Cortex of kidney (tissue), 1 donor: ENCODE data around the gene ERAL1.
"Not testable (repeated sequence)": the region's sequence is repeated elsewhere in the genome, so short reads cannot be mapped to it uniquely, and the experiment has no call there.

Experiments used
- DNase-seq: peaks from one replicate; lab custom pipeline; 2025; lab: John Stamatoyannopoulos, UW

Gene ERAL1

DNA sequence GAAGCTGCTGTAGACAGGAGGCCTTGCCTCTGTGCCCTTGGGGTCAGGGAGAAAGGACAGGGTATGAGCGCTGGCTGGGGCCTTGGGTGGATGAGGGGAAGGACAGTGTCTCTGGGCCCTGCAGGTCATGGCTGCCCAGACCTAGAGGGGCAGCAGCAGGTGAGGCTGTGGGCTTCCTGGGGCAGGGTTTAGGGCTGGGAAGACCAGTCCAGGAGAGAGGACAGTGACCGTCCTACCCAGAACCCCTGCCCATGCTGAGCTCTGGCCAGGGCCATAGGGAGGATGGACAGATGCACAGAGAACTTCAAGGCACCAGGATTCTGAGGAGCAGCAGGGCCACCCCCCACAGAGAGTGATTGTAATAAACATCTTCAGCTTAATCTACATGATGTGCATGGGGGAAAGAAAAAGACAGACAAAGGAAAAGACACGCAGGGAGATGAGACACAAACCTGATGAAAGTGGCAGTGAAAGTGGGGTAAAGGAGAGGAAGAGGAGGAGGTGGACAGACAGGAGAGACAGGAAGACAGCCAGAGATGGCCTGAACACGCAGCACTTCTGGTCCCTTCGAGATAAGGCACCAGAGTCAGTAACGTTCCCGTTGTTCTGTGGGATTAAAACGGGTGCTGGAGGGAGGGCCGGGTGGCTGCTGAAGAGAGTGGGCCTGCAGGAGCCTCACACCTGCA lies 25.2 kb downstream of the ERAL1 start:
- no peak for DNase-seq

DNA sequence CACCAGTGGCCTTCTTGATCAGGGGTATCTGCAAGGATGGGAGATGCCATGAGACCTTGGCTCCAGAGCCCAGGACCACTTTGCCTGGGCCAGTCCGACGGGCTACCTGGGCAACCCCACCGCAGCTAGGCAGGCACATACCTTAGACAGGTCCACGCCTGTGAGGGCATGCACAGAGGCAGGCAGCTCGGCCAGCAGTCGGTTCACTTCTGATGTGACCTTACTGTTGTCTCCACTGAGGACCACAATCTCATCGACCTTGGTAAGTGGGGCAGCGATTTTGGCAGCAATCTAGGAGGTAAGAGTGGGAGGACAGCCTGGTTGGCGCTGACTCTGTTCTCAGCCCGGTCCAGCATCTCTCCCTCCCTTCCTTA lies 25.7 kb downstream of the ERAL1 start:
- no peak for DNase-seq

DNA sequence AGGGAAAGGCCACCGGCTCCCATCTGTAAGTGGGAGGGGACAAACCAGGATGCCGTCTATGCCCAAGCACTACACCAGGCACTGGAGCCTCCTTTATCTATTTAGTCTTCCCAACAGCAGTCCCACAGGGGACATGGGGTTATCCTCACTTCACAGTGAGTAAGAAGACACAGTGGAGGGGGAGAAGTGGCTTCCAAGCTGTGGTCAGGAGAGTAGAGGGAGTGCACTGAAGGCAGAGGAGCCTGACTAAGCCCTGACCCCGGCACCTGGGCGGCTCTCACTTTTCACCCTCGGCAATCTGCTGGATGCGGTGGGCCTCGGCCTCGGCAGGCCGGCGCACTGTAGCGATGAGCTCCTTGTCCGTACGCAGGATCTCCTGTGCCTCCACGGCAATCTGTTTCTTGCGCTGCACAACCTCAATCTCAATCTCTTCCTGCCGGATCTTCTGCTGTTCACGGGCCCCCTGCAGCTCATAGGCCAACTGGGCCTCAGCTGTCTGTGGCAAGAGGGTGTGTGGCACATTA lies 26.8 kb downstream of the ERAL1 start:
- no peak for DNase-seq

DNA sequence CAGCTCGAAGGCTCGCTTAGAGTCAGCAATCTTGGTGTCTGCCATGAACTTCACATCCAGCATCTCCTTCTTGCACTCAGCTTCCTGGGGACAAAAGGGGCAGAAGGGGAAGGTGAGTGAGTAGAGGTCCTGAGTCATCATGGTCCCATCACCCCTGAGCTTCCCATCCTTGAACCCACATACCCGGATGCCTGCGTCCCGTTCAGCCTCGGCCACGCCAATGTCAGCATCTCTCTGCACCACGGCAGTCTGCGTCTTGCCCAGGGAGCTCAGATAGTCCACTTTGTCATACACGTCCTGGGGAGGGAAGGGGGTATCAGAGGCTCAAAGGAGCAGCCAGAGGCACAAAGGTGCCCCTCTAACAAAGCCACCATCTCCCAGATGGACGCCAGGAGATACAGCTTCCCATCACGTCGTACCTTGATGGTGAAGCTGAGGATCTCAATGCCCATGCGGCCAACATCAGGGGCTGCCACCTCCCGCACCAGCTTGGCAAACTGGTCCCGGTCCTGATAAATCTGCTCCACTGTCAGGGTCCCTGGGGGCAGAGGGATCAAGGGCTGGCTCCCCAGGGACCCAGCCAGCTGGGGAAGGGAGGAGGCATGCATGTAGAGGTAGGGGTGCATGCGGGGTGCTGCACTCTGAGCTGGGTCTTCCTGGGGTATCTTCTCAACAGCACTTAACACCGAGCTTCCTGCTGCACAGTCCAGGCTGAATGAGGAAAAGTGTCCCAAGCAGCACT lies 27.5 kb downstream of the ERAL1 start:
- DNase-seq, result no peak

DNA sequence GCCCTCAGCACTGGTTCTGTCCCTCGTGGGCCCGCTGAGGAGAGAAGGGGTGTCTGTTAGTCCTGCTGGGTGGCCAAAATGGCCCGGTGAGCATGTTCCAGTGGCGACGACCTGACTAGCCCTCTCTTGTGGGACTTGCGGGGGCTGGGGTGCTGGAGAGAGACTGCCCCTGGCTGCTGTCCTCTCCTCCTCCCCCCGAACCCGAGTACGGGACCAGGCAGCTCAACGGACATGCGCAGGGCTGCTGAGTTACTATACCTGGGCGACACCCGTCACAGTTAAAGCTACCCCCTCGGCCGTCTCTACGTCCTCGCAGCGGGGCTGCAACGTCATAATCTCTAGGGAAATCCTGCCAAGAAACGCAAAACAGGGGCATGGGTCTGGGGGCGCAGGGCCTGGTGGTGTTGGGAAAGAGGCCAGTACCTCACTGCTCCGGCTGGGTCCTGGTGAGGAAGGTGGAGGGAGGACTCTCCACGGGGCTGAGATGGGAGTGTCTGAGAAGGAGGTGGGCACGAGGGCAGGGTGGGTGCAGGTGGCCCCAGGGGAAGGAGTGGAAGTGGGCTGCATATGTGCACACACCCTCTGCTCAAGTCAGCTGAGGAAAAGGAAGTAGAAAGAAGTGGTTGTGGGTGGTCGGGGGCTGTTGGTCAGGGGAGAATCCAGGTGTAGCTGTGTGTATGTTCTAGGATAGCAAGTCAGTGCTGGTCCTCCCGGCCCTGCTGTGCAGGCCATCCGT lies 29.3 kb downstream of the ERAL1 start:
- no peak for DNase-seq

DNA sequence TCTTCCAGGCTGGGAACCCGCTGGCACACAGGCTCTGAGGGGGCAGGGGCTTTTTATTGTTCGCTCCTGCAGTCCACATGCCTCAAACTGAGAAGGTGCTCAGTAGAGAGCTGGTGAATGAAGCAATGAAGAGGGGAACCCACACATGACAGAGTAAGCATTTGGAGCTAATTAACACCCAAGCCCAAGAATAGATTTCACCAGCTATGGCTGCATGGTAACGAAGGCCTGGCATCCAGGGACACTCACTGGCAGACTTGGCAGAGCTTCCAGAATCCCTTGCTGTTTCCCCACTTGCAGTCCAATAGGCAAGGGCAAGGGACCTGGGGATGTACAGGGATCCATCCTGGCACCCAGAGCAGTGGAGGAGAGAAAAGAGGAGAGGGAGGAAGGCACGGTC lies 30.5 kb downstream of the ERAL1 start:
- no peak for DNase-seq

DNA sequence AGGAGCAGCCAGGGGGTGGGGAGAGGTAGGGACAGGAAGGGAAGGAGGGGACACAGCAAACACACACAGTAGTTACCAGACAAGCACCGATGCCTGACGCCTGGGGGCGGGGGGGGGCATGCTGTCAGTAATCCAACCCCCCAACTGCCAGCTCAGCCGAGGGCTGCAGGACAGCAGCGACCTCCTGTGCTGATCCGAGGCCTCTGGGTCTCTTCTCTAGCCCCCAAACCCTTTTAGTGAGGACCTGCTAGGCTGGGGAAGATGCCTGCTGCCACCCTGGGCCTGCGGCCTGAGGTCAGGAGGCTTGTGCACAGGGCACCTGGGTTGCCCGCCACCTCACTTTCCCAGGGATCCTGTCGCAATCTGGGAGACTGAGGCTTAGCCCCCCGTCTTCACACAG lies 31.1 kb downstream of the ERAL1 start:
- no peak for DNase-seq

DNA sequence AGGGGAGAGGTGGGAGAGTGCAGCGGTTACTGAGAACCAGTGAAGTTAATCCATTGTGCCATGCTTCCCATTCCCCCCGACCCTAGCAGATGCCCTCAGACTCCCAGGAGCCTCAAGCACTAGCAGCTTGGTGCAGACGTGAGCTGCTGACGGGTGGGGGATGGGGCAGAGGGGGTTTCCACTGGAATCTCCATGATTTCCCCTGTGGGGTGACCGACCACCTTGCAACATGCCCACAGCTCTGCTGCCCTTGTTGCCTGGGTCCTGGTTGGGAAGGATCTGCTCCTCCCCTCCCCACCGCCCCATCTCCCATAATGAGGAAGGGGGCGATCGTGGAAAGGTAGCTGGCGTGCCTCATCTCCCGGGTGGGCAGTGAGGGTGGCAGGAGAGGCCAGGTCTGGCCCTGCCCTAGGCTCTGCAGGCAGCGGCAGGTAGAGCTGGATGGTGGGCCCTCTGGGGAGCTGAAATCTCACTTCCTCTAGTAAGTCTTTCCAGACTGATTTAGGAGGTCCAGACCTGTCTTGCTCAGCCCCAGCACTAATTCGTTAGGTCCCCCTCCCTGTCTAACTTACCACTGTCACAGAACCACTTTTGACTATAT lies 33.2 kb downstream of the ERAL1 start:
- no peak for DNase-seq

DNA sequence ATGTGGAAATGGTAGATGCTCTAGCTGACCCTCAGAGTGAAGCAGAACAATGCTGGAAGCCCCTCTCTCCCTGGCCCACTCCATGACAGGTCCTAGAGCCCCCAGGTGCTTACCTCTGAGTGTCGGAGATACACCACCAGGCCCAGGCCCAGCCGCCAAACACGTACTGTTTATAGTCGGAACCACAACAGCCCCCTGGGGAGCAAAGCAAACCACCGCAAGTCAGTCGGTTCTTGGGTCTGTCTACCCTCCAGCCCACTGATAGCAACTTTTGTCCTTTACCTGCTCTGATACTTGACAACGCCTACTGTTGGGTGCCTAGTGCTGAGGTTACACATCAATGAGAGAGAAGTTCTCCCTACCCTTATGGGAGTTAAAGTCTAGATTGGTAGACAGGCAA lies 34.0 kb downstream of the ERAL1 start:
- DNase-seq, result no peak

DNA sequence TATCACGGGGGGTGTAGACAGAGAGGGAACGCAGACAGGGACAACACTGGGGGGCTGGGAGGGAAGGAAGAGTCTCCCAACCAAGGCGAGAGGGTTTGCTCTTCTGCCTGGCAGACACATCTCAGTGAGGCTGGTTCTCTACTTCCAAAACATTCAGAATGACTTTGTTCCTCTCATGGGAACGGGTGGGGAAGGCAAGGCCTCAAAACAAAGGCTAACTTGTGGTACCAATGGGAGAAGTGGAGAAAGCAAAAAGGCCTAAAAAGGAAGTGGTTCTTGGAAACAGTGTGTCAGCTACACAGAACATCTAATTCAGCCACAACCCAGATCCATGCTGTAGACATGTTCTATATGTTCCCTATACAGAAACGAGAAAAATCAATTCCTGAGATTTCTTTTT lies 35.2 kb downstream of the ERAL1 start:
- no peak for DNase-seq

DNA sequence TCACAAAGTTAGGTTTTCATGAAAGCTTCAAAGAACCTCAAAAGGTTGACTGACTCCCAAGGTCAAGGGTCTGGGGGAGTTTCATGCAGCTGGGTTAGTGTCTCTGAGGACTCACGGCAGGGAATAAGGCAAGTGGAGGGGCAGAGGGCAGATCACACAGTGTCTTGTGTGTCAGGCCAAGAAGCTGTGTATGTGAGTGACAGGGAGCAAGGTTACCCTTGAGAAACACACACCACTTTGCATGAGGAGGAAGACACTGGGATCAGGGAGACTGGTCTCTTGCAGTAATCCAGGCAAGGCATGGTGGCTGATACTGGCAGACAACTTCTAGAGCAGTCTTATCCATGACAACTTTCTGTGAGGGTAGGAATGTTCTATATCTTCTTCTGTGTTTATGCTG lies 36.4 kb downstream of the ERAL1 start:
- no peak for DNase-seq

DNA sequence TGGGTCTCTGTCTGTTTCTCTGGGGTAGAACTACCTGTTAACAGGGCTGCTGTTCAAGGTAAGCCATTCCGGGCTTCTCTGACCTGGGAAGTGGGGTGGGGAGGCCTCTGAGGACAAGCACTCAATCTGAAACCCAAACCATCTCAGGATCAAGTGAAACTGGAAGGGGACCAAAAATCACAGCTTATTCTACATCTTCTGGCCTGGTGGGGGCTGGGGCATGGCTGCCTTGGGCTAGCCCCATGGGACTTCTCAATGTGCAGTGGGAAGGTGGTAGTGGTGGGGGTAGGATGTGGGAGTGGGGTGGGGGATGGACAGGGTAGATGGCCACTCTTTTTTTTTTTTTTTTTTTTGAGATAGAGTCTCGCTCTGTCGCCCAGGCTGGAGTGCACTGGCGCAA lies 37.2 kb downstream of the ERAL1 start:
- no peak for DNase-seq

DNA sequence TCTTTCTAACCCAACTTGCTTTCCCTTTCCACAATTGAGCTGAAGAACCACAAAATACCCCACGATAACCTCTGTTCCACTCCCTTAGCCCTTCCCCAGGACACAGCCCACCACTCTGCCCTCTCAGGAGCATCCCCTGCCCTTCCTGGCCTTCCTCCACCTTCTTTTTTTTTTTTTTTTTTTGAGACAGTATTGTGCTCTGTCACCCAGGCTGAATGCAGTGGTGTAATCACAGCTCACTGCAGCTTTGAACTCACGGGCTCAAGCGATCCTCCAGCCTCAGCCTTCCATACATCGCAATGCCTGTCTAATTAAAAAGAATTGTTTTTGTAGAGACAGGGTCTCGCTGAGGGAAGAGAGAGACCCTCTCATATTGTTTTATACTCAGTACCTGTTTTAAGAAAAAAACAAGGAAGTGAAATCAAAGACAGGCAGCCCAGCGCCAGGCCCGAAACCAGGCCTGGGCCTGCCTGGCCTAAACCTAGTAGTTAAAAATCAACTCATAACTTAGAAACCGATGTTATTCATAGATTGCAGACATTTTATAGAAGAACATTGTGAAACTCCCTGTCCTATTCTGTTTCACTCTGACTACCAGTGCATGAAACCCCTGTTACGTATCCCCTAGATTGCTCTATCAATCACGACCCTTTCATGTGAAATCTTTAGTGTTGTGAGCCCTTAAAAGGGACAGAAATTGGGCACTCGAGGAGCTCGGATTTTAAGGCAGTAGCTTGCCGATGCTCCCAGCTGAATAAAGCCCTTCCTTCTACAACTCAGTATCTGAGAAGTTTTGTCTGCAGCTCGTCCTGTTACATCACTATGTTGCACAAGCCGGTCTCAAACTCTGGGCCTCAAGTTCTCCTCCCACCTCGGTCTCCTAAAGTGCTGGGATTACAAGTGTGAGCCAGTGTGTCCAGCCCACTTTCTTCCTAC lies 38.7 kb downstream of the ERAL1 start:
- DNase-seq, result not testable (repeated sequence)

DNA sequence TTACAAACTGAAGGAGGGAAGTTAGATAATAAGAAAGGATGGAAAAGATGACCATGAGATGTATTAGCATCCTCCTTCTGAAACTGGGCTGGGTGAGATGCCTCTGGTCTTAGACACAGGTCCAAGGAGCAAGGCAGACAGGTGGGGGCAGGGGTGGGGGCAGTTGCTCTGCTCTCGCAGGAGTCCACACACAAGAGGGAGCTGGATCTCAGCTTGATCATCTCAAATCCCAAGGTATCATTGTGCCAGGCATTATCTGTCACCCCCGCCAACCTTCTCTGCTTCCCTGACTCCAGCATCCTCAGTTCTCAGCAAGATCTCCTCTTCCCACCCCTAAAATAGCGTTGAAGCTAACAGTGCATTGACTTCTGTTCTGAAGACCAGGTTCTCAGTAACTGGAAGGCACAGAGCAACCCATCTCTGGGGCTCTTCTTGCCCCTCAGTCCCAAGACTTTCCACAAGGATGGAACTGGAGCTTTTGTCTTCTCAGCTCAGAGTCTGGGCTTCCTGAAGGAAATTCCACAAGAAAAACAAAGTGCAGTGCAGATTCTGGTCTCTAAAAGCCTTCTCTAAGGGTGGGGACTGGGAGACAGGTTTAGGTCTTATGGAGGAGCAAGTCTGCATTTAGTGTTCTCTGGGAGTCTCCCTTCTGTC lies 41.1 kb downstream of the ERAL1 start:
- no peak for DNase-seq

DNA sequence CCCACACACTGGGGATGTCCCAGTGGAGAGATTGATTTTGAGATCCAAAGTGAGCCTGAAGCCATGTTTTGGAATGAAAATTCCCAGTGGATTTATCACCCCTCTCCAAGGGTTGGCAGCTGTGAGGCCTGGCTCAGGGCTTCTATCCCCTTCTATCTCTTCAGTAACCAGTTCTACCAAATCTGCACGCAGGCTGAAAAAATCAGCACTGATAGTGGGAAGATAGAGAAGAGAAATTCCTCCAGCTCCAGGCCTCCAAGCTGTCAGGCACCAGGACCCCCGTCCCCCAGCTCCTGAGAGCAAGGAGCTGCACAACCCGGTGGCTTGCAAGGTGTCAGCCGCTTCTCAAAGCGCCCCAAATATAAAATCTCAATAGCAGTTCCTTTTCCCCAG lies 41.7 kb downstream of the ERAL1 start:
- DNase-seq, result no peak

DNA sequence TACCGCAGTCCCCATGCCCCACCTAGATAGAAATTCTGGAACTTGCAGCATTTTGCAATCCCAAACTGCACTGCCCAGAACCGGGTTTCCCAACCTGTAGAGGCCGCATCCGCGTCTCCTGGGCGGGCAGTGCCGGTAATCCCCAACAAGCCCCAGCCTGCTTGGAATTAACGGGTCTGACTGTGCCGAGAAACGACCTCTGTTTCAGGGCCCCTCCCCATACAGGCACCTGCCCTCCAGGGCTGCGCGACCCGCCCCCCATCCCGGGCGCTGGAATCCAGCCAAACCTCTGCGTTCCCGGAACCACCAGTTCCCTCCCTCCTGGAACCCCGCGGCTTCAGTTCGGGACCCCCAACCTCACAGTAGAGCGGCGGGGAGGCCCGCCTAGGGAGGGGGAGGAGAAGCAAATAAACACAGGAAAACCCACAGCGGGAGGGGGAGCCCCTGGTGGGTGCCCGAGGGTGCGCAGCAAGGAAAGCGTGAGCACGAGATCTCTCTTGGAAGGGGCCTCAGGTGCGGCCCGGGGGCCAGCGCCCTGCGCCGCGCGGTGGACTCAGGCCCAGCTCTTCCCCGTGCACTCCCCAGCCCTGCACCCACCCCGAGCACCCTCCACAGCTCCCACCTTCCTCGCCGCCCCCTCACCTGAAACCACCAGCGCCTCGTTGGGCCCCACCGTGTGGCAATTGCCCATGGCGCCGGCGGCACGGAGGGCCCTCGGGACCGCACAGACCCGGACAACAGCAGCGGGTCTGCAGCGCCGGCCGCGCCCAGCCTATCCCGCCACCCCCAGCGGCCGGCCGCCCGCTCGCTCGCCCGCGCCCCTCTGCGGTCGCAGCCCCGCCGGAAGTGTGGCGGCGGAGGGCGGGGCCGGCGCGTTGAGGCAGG lies 42.3 kb downstream of the ERAL1 start, which contains the start of gene FLOT2:
FLOT2 (minus strand) TSS at position 850 of the 885 bp plus-strand sequence; CDS start at position 691, 159 bp downstream.
- DNase-seq, result no peak

DNA sequence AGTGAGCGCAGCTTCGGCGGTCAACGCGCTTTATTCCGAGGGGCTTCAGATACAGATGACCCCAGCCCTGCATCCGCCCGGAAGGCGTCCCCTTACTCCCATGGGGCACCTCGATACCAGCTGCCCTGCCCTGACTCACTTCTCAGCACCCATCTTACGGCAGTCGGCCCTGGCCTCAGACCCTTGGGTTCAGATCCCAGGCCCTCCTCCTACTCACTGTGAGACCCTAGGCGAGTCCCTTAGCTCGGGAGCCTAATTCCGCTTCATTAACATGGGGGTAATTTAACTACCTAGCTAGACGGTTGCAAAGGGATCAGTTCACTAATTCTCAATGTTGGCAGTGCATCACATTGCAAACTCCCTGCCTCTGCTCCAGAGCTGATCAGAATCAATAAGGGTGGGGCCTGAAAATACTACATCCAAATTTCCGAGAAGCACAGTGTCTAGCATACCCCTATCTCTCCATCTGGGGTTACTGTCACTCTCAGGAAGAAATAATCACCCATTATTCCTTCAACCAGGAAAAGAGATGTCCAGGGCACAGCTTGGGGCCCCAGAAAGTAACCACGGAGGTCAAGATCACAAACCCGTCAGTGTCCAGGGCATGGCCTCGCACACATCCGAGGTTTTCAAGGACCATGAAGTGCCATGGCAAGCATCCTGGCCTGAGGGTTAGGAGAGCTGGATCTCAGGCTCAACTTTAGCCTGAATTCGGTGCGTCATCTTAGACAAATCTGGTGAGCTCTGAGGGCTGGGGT lies 43.1 kb downstream of the ERAL1 start:
- DNase-seq, result no peak

DNA sequence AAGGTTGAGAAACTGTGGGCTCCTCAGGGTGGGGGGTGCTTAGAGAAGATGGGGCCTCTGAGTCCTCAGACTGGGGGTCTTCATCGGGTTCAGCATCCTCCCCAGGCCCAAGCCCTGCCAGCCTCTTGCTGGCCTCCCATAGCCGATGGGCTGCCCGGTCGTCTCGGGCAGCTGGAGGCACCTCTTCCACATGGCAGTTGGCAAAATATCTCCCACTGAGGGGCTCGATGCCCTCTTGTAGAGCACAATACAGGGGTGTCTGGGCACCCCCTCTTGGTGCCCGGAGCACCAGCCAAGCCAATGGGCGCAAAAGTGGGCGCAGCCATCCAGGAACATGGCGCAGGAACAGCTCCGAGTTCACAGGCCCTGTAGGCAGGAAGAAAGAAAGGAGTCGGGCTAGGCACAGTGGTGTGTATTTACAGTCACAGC lies 43.7 kb downstream of the ERAL1 start:
- DNase-seq, result no peak
